NCI-H2171 (cell line): Measurements from ENCODE around the gene ADORA1.
A peak's percentile ranks its signal among the peaks of the same experiment; 100 is the strongest.

Source experiments
- DNase-seq: peaks from one replicate; lab custom pipeline; 2025; lab: John Stamatoyannopoulos, UW

ADORA1 gene

DNA sequence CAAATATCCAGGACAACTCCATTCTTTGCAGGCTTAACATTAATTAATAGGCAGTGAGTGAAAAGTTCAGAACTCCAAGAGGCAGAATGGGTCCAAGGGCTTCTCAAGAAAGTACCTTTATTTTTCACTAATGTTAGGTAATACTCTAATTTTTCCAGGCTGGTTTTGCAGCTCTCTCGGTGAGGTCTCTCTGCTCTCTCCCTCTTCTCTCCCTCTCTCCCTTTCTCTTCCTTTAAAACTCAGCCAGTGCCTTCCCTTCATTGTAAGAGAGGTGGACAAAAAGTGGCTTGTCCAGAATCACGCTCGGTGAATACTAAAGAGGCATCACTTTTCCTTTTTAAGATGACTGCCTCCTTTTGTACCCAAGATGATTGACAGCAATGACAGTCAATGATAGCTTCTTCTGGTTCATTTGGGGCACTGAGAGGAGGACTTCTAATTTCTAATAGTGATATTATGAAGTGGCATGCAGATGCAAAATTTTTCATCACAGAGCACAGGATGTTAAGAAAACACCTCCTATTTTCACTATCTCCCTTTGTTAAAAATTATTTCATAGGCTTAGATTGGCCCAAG lies 60.3 kb downstream of the ADORA1 start:
- DNase-seq, result no peak

DNA sequence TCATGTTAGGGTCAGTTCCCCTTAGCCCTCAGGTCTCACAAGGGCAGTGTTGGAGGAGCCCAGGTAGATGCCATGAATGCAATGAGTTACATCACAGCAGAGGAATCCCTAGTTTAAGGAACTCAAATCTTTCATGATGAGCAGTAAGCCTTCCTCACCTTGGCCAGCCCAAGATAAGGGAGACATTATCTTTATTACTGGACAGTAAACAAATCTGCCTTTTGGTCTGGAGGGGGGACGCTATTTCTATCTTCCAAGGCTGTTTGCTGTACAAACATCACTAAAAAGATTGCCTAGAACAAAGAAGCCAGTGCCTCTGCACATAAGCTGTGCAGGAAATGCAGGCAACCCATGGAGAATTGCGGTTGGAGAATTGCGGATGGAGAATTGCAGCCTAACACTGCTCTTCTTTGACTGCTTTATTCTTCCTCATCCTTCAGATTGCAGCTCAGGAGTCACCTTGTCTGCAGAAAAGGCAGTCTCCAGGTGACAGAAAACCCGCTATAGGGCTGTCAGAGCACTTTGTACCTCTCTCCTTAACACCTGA lies 61.2 kb downstream of the ADORA1 start:
- DNase-seq, result no peak

DNA sequence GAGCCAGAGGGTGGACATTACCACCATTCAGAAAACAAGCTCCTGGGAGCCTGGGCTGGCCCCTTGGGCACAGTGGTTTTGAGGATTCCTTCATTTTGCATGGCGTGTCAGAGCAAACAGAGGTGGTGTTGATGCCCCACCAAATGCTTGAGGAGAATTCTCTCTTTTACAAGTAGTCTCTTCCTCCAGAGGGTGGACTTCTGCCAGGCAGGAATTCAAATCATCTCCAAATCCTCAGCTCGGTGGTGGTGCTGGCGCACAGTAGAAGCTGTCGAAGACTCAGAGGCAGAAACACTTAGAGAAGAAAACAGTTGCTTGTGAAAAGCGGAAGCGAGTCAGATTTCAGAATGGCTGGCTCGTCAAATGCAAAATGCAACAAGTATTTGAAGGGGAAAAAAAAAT lies 62.4 kb downstream of the ADORA1 start:
- no peak for DNase-seq

DNA sequence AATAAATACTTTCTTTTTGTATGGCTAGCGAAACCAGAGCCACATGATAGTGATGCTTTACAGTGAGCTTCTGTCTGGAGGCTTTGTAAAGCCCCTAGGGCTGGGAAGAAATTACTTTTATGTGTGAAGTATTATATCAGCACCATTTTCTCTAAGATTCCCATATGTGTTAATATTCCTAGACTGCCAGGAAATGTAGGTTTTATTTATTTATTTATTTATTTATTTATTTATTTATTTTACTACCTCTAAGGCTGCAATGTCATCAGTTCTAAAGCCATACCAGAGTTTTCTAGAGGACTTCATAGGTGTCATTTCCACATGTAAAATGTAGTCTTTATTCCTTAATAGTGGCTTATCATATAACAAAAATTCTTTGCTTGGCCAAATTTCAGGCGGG lies 63.4 kb downstream of the ADORA1 start:
- no peak for DNase-seq

DNA sequence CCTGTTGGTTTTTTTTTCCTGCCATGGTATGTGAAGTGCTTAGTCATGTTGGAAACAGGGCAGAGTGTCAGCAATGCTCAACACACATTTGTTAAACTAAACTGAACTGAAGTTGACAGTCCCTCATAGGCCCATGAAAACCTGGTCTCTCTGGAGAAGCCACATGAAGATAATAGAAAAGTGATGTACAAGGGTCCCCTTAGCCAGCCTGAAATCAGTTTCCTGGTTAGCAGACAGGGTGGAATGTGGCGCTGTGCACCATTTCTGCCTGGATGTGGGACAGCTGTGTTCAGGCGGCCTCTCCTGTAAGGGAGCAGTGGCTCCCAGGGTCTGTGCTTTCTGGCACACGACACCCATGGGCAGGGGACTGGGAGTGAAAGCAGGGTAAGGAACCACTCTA lies 68.8 kb downstream of the ADORA1 start:
- no peak for DNase-seq

DNA sequence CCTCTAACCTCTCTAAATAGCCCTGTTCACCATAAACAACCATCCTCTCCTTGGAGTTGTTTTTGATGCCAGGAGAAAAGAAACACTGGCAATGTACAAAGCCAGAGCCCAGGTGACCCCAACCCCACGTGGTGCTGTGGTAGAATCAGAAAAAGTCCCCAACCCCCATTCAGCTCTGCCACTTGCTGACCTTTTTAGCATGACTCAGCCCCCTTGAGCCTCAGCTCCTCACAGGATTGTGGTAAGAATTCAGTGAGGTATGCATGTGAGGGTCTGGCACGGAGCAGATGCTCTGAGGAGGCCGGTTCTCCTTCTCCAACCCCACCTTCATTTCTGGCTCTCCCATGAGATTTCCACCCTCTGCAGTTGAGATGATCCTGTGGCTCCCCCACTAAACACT lies 70.1 kb downstream of the ADORA1 start:
- no peak for DNase-seq

DNA sequence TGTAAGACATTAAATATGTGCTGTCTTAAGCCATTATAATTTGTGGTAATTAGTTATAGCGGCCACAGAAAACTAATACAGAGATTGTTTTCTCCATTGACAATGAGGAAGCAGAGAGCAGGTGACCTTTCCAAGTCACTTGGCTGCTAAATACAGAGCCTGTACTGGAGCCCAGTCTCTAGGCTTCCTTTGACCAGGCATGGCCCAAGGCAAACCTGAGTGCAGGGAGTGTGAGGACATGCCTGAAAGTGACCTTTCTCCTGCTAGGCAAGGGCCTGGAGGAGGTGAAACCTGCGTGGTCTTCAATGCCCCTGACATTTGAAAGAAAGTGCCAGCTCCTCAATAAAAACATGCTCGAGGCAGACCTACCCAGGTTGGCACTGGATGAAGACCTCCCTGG lies 71.5 kb downstream of the ADORA1 start:
- no peak for DNase-seq

DNA sequence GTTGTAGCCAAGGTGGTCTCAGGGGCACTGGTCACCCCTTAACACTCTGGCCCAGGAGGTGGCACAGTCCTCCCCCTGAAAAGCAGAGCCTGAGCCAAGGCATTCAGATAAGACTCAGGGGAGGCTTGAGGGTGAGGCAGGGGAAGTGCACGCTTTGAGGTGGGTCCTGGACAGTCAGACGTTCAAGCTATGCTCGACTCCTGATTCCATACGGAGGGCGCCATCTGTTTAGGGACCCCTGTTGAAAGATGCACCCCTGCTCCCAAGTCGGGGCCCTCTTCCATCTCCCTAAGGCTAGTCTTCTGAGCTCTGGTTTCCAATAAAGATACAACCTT lies 71.9 kb downstream of the ADORA1 start:
- no peak for DNase-seq

DNA sequence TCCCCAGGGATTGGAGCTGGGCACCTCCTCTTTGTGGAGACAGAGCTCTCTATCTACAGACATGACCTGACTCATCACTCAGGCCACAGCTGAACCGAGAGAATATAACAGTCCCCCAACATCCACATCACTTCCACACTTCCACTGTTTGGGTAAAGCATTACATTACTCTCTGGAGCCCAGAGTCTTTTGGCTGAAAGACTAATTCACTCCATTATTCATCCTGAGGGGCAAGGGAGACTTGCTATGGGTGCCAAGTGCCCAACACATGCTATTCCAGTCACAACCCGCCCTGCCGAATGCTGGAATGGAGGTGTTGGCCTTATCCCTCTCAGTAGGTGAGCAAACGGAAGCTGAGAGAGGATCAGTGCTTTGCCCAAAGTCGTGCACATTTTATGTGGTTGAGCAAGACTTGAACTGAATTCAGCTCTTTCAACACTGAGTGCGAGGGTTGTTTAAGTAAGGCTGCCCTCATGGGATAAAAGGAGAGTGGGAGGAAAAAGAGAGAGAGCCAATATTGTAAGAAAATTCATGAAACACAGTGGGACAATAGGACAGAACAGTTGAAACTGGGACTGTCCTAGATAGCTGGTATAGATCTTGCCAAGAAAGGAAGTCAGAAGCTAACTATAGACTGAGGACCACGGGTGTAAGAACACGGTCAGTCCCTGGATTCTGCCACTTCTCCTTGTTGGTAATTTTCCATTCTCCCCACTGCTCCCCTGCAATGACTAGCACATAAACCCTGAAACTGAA lies 72.5 kb downstream of the ADORA1 start:
- no peak for DNase-seq

DNA sequence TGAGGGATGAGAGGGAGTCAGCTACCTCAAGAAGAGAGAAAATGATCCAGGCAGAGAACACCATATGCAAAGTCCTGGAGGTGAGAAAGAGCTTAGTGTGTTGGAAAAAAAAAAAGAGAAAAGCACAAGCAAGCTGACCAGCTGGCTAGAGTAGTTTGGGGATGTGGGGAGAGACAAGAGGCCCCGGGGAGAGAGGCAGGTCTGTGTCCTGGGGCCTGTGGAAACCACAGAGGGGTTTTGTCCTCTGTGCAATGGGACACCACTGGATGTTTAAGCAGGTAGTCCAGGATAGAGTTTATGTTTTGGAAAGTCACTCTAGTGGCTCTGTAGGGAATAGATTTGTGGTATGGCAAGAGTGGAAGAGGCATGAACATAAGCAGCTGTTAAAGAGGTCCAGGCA lies 73.4 kb downstream of the ADORA1 start:
- DNase-seq, result no peak

DNA sequence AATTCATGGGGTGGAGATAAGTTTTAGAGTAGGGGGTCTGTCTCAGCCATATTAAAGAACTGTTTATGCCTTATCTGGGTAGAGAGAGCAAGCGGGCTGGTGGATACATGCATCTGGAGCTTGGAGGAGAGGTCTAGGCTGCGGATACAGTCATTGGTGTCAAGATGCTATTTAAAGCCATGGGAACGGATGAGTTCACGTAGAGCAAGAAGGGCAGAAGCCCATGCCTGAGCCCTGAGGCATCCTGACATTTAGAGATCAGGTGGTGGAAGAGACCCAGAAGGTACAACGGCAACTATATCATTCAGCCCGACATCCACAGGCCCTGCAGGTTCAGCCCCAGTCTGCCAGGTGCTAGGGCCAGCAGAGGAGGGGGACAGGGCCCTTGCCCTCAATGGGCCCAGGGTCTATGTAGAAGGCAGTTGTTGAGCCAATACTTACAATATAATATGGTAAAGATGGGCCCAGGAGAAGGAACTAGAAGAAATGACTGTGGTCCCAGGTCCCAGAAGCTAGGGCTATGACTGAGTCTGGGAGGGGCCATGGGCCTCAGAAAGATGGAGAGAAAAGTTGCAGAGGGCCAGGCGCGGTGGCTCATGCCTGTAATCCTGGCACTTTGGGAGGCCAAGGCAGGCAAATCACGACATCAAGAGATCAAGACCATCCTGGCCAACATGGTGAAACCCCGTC lies 74.1 kb downstream of the ADORA1 start:
- DNase-seq, result no peak

DNA sequence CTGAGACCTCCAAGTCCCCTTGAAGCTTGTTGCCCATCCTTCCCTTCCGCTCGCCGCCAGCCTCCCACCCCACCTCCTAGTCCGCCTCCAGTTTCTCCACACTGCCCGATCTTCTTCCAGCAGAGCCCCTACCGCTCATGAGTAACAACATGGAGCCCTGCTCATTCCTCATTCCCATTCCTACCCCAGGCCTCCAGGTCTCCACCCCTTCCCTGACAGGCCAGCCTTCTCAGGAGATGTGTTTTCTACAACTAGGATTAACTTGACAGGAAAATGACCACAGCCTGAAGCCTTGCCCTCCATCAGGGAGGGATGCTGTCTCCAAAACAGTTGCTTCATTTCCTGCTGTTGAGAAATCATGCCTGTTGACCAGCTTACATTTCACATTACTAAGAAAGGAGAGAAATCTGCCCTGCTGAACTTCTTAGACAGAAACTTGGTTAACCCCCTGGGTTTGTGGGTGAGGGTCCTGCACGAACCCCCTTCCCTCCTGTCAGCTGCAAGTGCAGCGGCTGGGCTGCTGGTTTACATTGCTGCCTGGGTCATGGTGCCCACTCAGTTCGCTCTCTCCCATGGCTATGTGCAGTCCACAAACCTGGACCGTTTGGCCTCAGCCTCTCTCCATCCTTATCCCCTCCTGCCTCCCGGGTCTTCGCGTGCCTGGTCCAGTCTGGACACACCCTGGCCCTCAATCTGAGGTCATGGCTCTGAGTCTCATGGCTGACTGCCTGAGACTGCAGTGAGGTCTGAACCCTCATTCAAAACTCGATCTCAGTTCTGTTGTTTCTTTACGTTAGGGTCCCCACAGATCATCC lies 75.1 kb downstream of the ADORA1 start:
- no peak for DNase-seq

DNA sequence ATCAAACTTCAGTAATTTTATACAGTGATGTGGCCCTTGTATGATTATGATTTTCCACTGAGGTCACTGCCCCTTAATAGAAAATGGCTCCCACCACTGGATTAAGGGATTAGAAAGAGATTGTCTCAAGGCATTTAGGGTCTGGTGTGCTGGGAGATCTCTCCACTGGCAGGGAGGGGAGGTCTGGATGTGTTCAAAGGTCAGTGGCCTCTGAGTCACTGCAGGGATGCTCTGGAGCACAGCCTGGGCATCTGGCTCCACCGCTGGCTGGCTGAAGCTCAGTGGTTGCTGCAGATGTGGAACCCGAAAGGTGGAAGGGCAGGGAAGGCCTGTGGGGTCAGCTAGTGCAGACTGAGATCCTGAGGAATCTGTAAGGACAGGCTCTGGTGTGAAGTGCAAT lies 77.2 kb downstream of the ADORA1 start:
- DNase-seq, result no peak

DNA sequence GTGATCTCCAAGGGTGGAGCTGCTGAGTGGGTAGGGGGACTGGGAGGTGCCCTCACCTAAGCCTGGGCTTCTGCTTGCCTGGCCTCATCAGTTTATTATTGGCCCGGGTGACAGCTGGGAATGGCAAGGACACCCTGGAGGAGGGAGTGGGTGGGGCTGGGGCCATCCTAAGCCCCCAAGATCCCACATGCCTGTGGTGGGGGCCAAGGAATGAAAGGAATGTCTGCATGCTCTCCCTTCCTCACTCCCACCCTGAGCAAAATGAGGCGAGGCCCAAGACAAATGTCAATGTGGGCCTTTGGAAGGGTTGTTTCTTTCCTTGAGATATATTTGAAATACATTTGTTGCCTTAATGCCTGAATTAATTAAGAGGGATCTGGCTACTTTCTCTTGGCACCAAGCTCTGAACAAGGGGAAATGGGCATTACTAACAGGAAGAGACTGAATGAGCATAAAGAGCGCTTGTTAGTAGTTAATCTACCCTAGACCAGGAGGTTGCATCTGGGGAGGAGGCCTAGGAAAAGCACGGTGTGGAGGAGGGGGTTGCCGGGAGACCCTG lies 78.7 kb downstream of the ADORA1 start:
- DNase-seq, result no peak

DNA sequence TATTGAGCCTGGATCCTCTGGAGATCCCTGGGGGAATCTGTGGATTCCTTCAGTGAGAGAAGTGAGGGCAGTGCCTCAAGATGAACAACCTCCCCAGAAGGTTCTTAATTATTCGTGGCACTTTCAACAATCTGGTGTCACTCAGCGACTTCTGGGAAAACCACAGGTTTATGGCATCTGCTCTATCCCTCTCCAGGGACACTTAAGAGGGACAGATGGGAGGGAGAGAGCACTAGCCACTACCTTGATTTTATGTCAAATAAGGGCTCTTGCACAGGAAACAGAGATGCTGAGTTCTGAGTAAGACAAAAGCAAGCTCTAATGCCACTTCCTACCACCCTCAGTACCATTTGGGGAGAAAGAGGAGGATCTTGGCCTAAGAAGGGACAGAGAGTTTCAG lies 80.2 kb downstream of the ADORA1 start:
- DNase-seq, result peak; percentile 71

DNA sequence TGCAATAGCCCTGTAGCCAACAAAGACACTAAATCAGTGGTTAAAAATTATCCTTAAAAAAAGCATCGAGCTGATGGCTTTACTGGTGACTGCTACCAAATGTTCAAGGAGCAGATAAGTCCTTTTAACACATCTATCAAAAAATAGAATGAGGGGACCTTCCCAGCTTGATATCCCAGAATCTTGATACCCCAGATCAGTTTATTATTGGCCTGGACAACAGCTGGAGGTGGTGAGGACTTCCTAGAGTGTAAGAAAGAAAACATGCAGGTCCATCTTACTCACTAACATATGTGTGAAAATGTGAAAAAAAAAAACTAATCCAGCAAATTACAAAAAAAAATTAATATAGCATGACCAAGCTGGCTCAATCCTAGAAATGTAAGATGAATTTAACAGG lies 80.7 kb downstream of the ADORA1 start:
- no peak for DNase-seq

DNA sequence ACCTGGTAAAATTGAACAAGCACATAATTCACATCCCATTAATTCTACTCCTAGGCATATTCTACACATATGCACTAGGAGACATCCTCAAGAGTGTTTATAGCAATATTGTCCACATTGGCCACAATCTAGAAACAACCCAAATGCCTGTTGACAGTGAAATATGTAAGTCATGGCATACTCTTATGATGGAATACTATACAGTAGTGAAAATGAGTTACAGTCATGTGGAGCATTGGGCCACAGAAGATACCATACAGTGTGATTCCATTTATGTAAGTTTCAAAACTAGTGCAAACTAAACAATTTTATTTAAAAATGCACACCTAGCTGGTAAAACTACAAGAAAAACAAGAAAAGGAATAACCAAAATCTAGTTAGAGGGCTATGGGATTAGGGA lies 82.8 kb downstream of the ADORA1 start:
- no peak for DNase-seq

DNA sequence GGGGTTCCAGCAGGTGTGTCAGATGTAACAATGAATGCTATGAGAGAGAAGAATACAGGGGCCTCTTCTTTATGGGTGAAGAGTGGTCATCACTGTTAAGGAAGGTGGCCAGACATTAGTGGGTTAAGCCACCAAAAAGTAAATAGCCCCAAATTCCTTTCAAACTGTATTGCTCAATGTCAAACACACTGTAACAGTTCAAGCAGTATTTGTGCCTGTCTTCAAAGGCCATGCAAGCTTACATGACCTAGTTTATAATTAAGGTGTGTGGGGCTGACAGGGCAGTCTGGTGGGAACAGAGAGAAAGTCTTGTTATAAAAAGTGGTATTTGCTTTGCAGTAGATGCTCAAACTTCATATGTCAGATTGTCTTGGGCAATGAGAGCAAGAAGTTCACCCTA lies 83.5 kb downstream of the ADORA1 start:
- DNase-seq, result no peak

DNA sequence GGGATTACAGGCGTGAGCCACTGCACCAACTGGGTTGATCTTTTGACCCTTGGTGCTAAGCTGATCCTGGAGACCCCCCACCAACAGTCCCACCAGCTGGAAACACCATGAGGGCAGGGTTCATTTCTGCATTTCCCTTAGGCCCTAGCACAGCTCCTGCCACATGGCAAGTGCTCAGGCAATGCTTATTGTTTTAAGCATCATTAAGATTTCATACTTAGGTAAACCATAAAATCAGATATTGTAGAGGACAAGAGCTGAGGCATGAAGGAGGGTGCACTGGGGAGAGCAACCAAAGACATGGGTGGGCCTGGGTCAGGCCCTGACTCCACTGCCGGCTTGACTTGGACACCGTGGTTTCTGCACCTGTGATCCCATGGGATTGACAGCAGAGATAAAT lies 84.3 kb downstream of the ADORA1 start:
- no peak for DNase-seq

DNA sequence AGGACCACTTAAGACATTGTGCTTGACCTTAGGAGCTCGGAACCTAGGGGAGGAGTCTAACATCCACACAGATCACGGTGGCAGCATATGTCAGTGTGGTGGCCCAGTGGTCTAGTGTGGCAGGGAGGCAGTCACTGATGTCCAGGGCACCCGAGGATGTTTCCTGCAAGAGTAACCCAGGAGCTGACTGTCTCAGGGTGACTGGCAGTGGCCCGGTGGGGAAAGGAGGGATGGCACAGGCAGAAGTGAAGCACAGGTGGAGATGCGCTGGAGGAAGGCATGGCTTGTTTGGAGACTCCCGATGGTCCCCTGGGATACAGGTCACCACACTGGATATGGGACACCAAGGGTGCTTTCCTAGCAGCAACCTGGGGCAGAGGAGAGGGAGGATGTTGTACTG lies 85.6 kb downstream of the ADORA1 start:
- no peak for DNase-seq

DNA sequence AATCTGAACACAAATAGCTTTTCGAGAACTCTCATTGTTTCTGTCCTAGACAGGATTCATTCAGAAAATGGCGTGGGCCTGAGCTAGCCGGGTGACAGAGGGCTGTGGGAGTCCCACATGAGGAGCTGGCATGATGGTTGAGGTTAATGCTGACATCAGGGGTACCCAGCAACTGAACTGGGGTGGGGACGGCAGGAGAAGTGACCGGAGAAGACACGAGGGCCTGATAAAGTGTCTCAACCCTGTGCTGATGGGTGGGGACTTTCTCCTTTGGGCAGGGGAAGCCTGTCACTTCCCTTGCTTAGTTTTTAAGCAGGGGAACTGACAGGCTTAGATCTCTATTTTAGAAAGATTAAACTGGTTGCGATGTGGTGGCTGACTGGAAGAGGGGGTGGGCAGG lies 87.3 kb downstream of the ADORA1 start:
- DNase-seq, result no peak

DNA sequence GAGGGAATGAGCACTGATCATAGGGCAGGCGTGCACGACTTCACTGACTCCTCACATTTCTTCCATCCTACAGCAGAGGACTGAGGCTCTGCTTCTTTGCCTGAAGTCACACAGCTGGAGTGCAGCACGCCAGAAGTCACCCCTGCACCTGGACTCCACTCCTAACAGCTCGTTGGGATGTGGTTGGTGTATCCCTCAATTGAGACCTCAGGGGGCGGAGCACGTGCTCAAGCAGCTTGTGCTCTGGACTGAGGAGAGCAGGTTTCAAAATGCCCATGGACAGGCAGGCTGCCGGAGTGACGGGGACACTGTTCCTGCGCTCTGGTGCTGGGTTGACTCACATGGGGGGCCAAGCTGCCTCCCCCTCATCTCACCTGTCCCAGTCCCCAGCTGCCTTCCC lies 88.0 kb downstream of the ADORA1 start:
- peak; percentile 5 for DNase-seq
